ENCODE measurements around the gene EPHA10.
"Not testable (repeated sequence)": the region's sequence is repeated elsewhere in the genome, so short reads cannot be mapped to it uniquely, and the experiment has no call there.

The EPHA10 gene

DNA sequence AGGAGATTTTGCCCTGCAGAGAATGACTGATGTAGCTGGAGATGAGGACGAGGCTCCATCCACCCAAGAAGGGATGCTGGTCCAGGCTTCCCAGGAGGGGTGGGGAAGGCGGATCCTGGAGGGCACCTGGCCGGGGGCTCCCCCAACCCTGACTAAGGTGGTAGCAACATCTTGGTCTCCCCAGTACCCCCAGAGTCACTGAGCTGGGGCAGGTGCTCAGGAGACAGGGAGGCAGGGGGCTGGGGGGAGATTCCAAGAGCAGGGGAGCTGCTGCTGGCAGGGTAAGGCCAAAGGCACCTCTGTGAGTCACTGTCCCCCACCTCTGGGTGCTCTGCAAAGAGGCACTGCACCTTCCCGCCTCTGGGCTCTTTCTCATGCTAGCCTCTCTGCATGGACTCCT, 48.6 kb downstream of the EPHA10 start:
- DNase-seq (ENCODE audit: low read depth) = no peak

DNA sequence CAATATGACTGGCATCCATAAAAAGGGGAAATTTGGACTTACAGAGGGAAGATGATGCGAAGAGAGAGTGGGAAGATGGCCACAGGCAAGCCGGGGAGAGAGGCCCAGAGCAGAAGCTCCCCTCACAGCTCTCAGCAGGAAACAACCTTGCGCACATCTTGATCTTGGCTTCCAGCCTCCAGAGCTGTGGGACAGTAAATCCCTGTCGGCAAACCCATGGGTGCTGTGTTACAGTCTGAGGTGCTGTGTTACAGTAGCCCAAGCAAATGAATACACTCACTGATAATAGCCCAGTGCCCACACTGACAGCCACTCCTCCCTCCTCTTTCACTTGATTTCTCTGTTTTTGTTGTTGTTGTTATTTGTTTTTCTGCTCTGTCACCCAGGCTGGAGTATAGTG, 50.2 kb downstream of the EPHA10 start:
- DNase-seq (ENCODE audit: low read depth) = no peak

DNA sequence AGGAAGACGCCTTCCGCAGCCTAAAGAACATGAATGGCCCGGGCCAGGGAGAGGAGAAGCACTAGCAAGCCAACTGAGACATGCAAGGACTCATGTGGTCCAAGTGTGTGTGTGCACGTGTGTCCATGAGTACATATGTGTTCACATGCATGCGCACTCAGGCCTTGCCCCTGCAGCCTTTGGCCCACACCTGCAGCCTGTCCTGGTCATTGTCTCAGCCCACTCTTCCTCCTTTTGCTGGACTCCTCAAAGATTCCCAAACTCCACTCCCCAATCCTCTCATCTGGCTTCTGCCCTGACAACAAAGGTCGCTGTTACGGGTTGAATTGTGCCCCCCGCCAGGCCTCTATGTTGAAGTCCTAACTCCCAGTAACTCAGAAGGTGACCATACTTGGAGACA, 50.7 kb downstream of the EPHA10 start:
- no peak for DNase-seq (ENCODE audit: low read depth)

DNA sequence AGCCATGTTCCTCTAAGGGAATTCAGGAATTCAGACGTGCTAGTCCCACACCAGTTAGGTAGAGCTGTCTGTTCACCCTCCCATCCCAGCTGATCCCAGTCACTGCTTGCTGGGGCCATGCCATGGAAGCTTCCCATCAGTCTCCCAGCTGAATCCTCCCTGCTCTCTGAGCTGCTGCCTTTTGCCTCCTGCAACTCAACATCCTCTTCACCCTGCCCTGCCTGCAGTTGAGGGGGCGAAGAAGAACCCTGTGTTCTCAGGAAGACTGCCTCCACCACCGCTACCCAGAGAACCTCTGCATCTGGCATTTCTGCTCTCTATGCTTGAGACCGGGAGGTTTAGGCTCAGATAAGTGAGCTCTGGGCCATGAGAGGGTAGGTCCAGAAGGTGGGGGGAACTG, 56.4 kb downstream of the EPHA10 start:
- no peak for DNase-seq (ENCODE audit: low read depth)

DNA sequence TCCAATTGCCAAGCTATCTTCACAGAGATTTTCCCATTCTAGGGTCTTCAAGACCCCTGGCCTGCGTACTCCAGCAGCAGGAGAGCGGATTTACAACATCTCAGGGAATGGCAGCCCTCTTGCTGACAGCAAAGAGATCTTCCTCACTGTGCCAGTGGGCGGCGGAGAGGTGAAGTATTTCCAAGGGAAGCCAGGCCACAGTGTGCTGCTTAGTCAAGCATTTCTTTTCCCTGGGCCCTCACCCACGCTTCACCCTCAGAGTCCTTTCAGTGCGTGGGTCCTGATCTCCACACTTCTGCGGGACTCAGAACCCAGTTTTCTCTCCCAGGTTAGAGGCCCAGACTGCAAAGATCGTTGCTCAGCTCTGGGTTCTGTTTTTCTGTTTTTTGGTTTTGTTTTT, 59.5 kb downstream of the EPHA10 start:
- no peak for DNase-seq (ENCODE audit: low read depth)

DNA sequence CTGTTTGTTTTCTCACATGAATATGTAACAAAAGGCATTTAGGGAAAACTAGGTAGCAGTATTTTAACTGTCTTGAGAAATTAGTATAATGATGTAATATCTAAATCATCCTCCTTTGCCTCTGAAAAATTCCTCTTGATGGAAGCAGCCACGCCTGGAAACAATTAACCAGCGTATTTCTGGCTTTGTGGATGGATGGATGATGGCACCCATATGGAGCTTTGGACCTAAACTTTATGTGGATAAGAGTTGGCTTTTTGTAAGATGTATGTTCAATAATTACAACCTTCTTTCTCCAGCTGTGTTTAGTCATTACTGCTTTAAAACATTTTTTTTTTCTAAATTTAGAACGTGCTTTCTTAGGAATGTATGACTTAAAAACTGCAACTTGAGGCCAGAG, 60.0 kb downstream of the EPHA10 start:
- DNase-seq (ENCODE audit: low read depth) = no peak

DNA sequence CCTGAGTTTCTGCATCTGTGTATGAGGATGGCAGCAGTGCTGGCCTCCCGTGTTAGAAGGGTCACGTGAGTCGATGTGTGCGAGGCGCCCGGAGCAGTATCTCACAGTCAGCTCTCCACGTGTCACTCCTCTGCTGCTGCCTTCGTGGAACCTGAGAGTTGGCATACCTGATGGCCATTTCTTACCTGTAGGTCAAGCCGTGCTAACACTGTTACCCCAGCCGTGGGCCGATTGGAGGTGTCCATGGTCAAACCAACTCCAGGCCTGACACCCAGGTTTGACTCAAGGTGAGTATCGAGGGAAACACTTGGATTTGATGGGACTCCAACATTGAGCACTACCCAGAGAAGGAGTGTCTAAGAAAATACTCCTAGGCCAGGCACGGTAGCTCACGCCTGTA, 61.9 kb downstream of the EPHA10 start:
- DNase-seq (ENCODE audit: low read depth) = no peak

DNA sequence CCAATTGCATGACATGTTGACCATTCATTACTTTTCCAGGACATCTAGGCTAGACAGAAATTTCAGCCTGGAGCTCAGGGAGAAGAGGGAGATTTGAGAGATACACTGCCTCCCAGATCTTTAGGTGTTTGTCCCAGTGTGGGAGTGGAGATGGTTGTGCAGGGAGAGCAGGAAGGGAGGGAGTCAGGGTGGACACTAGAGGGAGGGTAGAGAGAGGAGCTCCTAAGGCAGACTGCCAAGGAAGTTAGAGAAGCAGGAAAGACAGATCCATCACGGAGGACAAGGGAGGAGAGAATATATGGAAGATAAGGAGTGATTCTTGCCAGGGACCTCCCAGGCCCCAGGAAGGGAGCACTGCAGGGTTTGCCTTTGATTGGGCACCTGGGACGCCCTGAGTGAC, 63.9 kb downstream of the EPHA10 start:
- no peak for DNase-seq (ENCODE audit: low read depth)

DNA sequence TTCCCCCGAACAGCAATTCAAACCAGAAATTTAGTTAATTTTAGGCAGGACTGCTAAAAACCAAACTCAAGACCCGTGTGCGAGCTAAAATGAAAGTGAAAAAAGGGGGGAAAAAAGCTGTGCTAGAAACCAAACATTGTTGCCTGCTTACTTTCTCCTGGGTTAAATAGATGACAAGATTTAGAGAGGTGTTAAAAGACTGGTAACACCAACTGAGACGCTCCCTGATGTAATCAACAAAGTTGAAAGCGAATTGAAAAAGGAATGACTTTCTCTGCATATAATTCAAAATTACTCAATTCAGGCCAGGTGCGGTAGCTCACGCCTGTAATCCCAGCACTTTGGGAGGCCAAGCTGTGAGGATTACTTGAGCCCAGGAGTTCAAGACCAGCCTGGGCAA, 65.8 kb downstream of the EPHA10 start:
- no peak for DNase-seq (ENCODE audit: low read depth)

DNA sequence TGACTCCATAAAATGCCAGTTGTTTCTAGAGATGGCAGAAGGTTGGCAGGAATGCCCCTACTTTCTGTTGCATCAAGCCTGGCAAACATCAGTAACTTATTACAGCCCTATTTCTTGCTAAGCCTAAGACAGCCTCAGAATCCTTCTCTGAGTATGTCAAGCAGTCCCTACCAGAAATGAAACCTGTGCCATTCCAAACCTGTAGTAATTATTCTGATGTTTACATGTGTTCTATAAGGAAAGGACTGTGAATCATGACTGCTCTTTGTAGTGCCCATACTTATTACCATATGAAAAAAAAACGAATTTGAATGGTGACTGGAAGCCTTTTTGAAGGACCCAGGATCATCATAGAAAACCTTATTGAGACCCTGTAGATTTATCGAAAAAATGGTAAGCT, 67.2 kb downstream of the EPHA10 start:
- DNase-seq (ENCODE audit: low read depth) = no peak

DNA sequence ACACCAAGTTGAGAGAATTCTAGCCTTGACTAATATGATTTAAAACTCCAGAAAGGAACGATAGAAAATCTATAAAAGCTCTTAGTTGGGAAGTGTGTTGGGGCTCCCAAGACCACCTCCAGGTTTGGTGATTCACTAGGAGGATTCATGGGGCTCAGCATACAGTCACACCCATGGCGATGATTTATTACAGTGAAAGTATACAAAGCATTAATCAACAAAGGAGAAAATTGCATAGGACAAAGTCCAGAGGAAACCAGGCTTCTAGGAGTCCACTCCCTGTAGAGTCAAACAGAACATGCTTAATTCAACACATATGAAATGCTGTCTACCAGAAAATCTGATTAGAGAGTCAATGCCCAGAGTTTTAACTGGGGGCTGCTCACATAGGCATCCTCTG, 67.8 kb downstream of the EPHA10 start:
- no peak for DNase-seq (ENCODE audit: low read depth)

DNA sequence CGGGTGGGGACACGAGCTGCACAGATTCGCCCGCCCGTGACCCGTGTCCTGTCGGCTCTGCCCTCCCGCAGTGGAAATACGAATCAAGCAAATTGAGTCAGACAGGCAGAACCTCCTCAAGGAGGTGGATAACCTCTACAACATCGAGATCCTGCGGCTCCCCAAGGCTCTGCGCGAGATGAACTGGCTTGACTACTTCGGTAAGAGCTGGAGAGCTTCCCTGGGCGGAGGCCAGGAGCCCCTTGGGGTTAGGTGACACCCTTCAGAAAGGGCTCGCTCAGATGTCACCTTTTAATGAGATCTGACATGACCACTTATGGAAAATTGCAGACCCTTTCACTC, 72.1 kb downstream of the EPHA10 start:
- no peak for DNase-seq (ENCODE audit: low read depth)

DNA sequence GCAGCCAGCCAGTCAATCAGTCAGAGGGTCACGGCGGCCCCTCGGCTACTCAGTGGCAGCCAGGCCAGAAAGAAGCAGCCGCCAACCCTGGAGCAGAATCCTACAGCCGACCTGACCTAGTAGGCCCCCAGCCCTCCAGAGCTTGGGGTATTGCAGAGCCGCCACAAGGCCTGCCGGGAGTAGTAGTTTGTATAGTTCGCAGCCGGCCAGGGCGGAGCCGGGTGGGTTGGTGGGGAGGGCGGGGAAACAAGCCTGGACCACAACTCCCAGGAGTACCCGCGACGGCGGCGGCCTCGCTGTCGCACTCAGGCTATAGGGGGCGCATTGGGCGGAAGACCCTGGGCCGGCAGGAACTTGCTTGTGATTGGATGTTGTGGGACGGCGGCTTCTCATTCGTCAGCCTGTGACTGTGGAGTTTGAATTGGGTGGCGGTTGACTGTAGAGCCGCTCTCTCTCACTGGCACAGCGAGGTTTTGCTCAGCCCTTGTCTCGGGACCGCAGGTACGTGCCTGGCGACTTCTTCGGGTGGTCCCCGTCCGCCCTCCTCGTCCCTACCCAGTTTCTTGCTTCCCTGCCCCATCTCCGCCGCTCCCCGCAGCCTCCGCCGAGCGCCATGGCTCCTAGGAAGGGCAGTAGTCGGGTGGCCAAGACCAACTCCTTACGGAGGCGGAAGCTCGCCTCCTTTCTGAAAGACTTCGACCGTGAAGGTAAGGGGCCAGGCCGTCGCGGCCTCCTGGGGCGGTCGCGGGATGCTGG, 72.7 kb downstream of the EPHA10 start, which contains the start of gene CDCA8:
Gene CDCA8, plus strand, starts transcription at position 439 of the 756 bp plus-strand sequence. Its CDS starts 175 bp downstream, at position 614.
- peak; percentile 96 for DNase-seq (ENCODE audit: low read depth)

DNA sequence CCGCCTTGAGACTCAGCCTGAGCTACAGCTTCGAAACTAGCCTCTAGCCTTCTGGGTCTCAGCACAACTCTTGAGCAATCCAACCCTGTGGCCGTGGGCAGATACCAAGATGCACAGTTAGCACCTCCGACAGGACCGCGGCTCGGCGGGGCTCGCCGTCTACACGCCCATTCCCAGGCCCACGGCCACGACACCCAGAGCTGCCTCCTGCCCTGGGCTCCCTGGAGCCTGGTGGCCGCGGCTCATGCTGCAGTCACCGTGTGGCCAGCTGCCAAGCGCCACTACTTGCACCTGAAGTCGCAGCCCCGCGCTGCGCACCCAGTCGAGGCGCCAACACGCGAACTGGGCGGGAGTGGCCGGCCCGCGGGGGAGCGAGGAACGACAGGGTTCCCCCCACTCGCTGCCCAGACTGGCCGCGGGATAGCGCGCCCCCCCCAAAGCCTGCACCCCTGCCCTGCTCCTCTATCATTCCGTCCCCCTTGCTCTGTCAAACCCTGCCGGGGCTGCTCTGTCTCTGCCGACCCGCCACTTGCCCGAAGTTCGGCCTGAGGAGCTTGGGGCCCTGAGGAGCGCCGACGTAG, 73.3 kb downstream of the EPHA10 start:
- no peak for DNase-seq (ENCODE audit: low read depth)

DNA sequence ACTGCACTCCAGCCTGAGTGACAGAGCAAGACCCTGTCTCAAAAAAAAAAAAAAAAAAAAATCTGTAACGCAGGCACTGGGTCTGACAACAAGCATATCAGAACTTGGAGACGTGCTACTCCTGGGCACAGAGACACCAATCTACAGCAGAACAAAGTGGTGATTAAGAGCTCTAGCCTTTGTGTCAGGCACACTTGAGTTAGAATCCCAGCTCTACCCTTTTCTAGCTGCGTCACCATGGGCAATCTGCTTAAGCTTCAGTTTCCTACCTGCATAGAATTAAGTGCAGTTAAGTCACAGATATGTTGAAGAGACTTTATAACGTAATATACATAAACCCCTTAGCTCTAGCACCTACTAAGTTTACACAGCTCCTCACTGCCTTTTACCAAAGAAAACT, 76.0 kb downstream of the EPHA10 start:
- DNase-seq (ENCODE audit: low read depth) = no peak

DNA sequence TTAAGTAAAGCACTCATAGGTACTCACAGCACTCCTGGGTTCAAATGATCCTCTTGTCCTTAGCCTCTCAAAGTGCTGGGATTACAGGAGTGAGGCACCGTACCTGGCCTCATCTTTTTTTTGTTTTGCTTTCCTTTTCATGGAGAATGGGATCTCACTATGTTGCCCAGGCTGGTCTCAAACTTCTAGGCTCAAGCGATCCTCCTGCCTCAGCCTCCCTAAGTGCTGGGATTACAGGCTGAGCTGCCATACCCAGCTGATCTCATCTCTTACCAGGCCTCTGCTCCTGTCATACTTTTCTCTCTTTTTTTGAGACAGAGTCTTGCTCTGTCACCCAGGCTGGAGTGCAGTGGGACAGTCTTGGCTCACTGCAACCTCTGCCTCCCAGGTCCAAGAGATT, 77.2 kb downstream of the EPHA10 start:
- DNase-seq (ENCODE audit: low read depth) = not testable (repeated sequence)

DNA sequence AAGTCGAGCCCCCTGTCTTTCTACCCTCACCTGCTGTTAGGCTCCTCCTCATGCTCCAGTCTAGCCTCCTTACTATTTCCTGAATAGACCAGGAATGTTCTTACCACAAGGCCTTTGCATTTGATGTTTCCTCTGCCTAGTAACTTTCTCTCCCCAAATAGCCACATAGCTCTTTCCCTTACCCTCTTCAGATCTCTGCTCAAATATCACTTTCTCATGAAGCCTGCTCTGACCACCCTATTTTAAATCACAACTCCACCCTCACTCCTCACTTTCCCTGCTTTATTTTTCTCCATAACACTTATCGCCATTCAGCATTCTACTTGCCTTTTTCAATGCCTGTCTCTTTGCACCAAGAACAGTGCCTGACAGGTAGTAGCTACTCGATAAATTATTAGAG, 79.2 kb downstream of the EPHA10 start:
- no peak for DNase-seq (ENCODE audit: low read depth)

DNA sequence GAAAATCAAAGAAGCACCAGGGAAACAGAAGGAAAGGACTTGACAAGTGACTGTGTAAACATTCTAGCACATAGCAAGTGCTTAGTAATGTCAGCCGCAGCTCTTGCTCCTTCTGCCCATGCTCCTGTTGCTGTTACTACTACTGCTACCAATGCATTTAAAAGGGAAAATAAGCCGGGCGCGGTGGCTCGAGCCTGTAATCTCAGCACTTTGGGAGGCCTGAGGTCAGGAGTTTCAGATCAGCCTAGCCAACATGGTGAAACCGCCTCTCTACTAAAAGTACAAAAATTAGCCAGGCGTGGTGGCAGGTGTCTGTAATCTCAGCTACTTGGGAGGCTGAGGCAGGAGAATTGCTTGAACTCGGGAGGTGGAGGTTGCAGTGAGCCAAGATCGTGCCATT, 80.7 kb downstream of the EPHA10 start:
- DNase-seq (ENCODE audit: low read depth) = not testable (repeated sequence)

DNA sequence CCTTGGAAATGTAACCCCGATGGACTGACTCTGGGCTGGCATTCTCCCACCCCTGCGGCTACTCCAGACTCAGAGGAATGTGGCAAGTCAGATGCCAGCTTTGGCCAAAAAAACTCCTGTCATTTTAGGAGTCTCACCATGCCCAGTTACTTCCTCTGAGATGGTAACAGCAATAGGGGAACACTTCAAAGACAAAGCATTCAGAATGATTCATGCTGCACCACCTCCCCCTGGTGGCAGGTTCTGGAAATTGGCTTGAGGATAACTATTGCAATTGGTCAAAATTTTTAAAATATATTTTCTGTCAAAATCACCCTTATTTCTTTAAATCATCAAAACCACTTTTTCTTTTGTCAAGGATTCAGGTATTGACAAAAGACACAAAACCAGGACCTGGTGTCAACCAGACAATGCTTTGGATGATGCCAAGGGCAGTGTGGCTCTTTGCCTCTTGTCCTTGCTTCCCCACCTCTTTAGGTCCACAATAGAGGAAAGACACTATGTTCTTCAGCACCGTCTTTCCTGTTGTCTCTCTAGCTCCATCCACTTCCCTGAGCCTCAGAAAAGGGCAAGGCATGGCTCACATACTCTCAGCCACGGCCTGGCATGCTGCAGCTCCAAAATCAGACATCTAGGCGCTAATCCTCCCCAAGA, 82.5 kb downstream of the EPHA10 start:
- DNase-seq (ENCODE audit: low read depth) = peak; percentile 76

DNA sequence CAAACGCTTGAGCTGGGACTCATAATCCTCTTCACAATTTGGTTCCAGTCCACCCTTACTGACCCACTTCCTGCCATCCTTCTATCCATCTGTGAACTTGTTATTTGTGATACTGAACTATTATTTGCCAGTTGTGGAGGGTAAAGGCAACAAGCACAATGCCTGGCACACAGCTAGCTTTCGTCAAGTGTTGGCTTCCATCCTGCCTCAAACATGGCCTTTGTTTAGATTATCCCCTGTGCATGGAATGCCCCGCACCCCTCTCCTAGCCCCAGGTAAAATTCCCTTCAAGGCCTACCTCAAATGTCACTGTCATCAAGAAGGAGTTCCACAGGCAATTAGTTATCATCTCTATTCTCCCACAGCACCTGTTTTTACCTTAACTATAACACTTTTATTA, 84.0 kb downstream of the EPHA10 start:
- no peak for DNase-seq (ENCODE audit: low read depth)

DNA sequence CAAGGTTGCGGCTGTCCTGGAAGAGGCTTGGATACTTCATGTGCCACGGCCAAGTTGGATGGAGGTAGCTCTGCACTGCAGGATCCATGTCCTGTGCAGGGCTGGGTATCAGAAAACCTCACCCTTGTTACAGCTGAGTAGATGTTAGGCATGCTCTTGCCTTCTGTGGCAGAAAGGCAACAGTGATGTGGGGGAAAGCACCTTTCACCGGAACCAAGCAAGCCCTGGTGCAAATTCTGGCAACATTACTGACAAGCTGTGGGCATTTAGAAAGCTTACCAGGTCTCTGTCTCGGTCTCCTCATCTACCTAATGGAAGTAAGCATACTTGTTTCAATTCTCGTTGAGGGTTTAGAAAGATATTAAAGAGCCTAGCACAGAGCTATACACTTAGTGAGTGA, 87.1 kb downstream of the EPHA10 start:
- no peak for DNase-seq (ENCODE audit: low read depth)

DNA sequence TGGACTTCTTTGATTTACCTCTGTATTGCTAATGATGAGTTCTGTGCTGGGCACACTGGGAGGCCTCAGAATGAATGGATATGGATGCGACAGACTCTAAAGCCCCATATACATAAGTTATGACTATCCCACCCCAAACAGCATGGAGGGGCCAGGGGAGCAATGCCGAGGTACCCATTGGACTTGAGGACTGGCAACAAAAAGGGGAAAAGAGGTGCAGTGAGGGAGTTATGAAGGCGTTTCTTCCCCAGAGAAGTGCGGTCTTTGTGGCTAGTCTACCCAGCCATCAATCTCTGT, 87.8 kb downstream of the EPHA10 start:
- no peak for DNase-seq (ENCODE audit: low read depth)

DNA sequence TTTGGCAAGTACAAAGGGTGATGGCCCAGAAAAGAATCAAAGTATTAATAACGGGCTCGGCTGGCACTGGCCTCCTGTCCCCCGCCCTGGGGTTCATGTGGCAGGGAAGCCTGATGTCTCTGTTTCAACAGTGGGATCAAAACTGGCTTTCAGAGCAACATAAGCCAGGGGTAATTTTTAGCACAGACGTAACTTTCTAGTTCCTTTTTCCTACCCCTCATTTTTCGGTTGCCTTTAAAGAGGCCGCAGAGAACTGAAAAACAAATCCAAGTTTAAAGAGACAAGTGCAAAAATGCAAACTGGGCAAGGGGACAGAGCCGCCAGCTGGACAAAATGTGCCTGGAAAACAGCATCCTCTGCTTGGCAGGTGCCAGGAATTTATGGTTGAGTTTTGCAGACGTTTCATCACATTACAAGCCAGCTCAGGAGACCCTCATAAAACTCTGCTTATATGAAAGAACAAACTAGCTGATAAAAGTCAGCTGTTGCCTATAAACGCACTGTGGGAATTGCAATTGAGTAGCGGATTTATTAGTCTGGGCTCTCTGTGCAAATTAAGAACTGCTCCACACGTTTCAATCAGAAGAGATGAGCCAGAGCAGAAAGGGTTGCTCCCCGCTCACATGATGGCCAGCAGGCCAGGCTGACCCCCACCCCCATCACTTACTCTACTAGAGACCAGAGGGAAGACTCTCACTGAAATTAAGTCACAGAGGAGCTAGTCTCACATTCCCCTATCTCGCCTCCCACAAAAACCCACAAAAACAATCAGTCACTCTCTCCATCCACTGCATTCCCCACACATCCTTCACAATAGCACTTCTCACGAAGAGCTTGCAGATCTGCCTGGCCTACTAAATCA, 88.4 kb downstream of the EPHA10 start:
- no peak for DNase-seq (ENCODE audit: low read depth)
